GM12878 (cell line): ENCODE data around the gene UTS2R. TPM values are rescaled to one million over a fixed set of nuclear protein-coding genes. Genes with fewer than 3 reads are reported as not detected.

Experiments used
- ATAC-seq: fragments of 200-7000 bp; cut with Tn5 transposase; 3 replicates; pipeline ENCODE4 v1.9.1; 2020; ENCODE audit warnings: mild to moderate bottlenecking, moderate library complexity
- BruUV-seq: library from RNA; stranded (reverse); fragments of 400-500 nt; replicated peaks from 2 replicates; lab custom pipeline; 2021; lab: Mats Ljungman, UMichigan
- CTCF ChIA-PET: fragments of 300-600 bp; sonication (Branson Sonifier 250); formaldehyde crosslinking; extraction: SDS; loops from one replicate; lab custom pipeline; 2021; ENCODE audit warnings: inconsistent platforms; lab: Yijun Ruan, JAX
- POLR2A ChIA-PET: fragments of 350-600 bp; formaldehyde crosslinking; extraction: SDS; loops from one replicate; lab custom pipeline; 2021; ENCODE audit warnings: inconsistent platforms; lab: Charles Lee
- RAD21 ChIA-PET: fragments of 300-600 bp; sonication (Branson Sonifier 250); formaldehyde crosslinking; loops from one replicate; lab custom pipeline; 2023; ENCODE audit warnings: antibody characterized with exemption; ENCODE audit not compliant: unreplicated experiment; lab: Charles Lee
- SMC1A ChIA-PET: fragments of 300-600 bp; sonication (Branson Sonifier 250); formaldehyde crosslinking; loops from one replicate; lab custom pipeline; 2023; ENCODE audit not compliant: unreplicated experiment, uncharacterized antibody; lab: Charles Lee
- DNase-seq: peaks from one replicate; pipeline ENCODE4 v3.0.0-alpha.2; 2011; ENCODE audit warnings: low read depth, low spot score
- FAIRE-seq: peaks from 3 replicates; lab custom pipeline; 2011; peaks lifted over from hg19 to GRCh38; lab: Jason Lieb, UNC
- H2AFZ ChIP-seq: 2 replicates; pipeline ENCODE4 v1.6.0; 2011; ENCODE audit warnings: low read depth, low read length, control low read depth; ENCODE audit not compliant: control insufficient read depth
- H3K27ac ChIP-seq: 2 replicates; pipeline ENCODE4 v1.5.1; 2011; ENCODE audit warnings: control low read depth; ENCODE audit not compliant: control insufficient read depth, insufficient read depth
- H3K27me3 ChIP-seq, 2 experiments: replicated peaks in 1 of 2; 2 replicates each; pipeline versions ENCODE4 v1.6.0 to v1.6.1; 2011; ENCODE audit warnings: low read length in 1 of 2; ENCODE audit not compliant: control insufficient read depth in 2 of 2, insufficient read depth in 2 of 2
- H3K36me3 ChIP-seq, 2 experiments: 2 replicates each; pipeline ENCODE4 v1.5.1; 2011; ENCODE audit warnings: low read length in 1 of 2; ENCODE audit not compliant: control insufficient read depth in 2 of 2, insufficient read depth in 2 of 2
- H3K4me1 ChIP-seq: 2 replicates; pipeline ENCODE4 v1.6.1; 2011; ENCODE audit warnings: mild to moderate bottlenecking, low read length, moderate library complexity, mixed read lengths; ENCODE audit not compliant: control insufficient read depth, insufficient read depth
- H3K4me2 ChIP-seq: 2 replicates; pipeline ENCODE4 v1.6.0; 2011; ENCODE audit warnings: control low read depth; ENCODE audit not compliant: control insufficient read depth, insufficient read depth
- H3K4me3 ChIP-seq: fragments of 200-600 bp; sonication (generic); 2 replicates; pipeline ENCODE4 v1.5.1; 2016
- H3K79me2 ChIP-seq: 2 replicates; pipeline ENCODE4 v1.6.0; 2011; ENCODE audit warnings: low read length; ENCODE audit not compliant: control insufficient read depth, insufficient read depth
- H3K9ac ChIP-seq: 2 replicates; pipeline ENCODE4 v1.8.0; 2011; ENCODE audit warnings: low read length, control low read depth, mixed read lengths; ENCODE audit not compliant: control insufficient read depth, insufficient read depth
- H3K9me3 ChIP-seq: replicated peaks from 3 replicates; pipeline ENCODE4 v1.5.1; 2011; ENCODE audit warnings: mild to moderate bottlenecking, low read length; ENCODE audit not compliant: control insufficient read depth, insufficient read depth
- H4K20me1 ChIP-seq: 2 replicates; pipeline ENCODE4 v1.6.0; 2011; ENCODE audit not compliant: control insufficient read depth, insufficient read depth
- CBFB ChIP-seq: IDR thresholded peaks from 2 replicates; pipeline ENCODE4 v1.6.1; 2016; ENCODE audit warnings: antibody characterized with exemption, low read depth
- CHD4 ChIP-seq: fragments of 200-600 bp; sonication (generic); IDR thresholded peaks from 2 replicates; pipeline ENCODE4 v1.6.1; 2016; ENCODE audit warnings: mild to moderate bottlenecking
- EGR1 ChIP-seq, 2 experiments: IDR thresholded peaks; 1 replicate in 1 of 2; 2 replicates in 1 of 2; pipeline ENCODE4 v1.6.1; 2011 to 2012; ENCODE audit warnings: low read depth in 2 of 2, low read length in 2 of 2, borderline replicate concordance in 1 of 2, mild to moderate bottlenecking in 1 of 2, moderate library complexity in 1 of 2
- ETV6 ChIP-seq, 2 experiments: fragments of 450-650 bp in 1 of 2; IDR thresholded peaks in 1 of 2; conservative IDR thresholded peaks in 1 of 2; 2 replicates each; pipeline ENCODE4 v1.6.1; 2014; ENCODE audit warnings: antibody characterized with exemption in 1 of 2, borderline replicate concordance in 1 of 2, low read depth in 1 of 2, mild to moderate bottlenecking in 1 of 2, moderate library complexity in 1 of 2
- NFXL1 ChIP-seq: fragments of 450-650 bp; IDR thresholded peaks from 2 replicates; pipeline ENCODE4 v1.6.1; 2017; ENCODE audit warnings: antibody characterized with exemption, mild to moderate bottlenecking, borderline replicate concordance
- RAD21 ChIP-seq: IDR thresholded peaks from 2 replicates; pipeline ENCODE4 v1.6.1; 2011; ENCODE audit warnings: mild to moderate bottlenecking, low read depth, low read length, moderate library complexity; ENCODE audit not compliant: insufficient read depth
- SIN3A ChIP-seq: IDR thresholded peaks from 2 replicates; pipeline ENCODE4 v1.6.1; 2012; ENCODE audit warnings: low read depth, low read length, improper control_type of control experiment
- SMARCA5 ChIP-seq: fragments of 450-650 bp; IDR thresholded peaks from 2 replicates; pipeline ENCODE4 v1.6.1; 2017; ENCODE audit warnings: mild to moderate bottlenecking
- ZZZ3 ChIP-seq: IDR thresholded peaks from 2 replicates; pipeline ENCODE4 v1.6.1; 2011; ENCODE audit warnings: low read depth; ENCODE audit not compliant: control insufficient read depth, insufficient read length
- whole genome bisulfite sequencing: methylation state at CpG from one replicate; pipeline ENCODE4 v1.1.6; 2016; ENCODE audit warnings: low lambda C conversion rate; ENCODE audit not compliant: insufficient replicate concordance, insufficient coverage; ENCODE audit errors: missing lambda C conversion rate; 5-methylcytosine and 5-hydroxymethylcytosine counted together
- in situ Hi-C: fragments of 300-500 bp; cut with MboI; formaldehyde crosslinking; loops from 9 replicates; pipeline ENCODE4 v1.14.3; 2018; ENCODE audit warnings: mixed read lengths
- intact Hi-C: fragments of 100-400 bp; cut with micrococcal nuclease; formaldehyde crosslinking; loops from one replicate; pipeline ENCODE4 v1.14.2; 2022; ENCODE audit not compliant: unreplicated experiment
- polyA plus RNA-seq, 11 experiments: library from polyadenylated mRNA; depleted of rRNA in 4 of 11; unstranded in 6 of 11; stranded (reverse) in 5 of 11; fragments of >200 nt; fragmentation: Nextera tagmentation in 4 of 11; fragmentation: Illumina TruSeq in 1 of 11; extraction: Ambion mirVana in 4 of 11; extraction: Trizol in 1 of 11; gene quantifications; 1 replicate in 1 of 11; 2 replicates in 10 of 11; pipeline versions ENCODE4 v1.2.1 to v1.2.3, GENCODE V29; 2011 to 2016; ENCODE audit warnings: inconsistent platforms in 2 of 11, missing spikeins in 2 of 11, low read depth in 1 of 11
- total RNA-seq, 4 experiments: library from RNA; depleted of rRNA in 3 of 4; stranded (reverse); fragments of >200 nt in 3 of 4; fragmentation: Illumina TruSeq in 1 of 4; extraction: Trizol in 1 of 4; gene quantifications; 2 replicates each; pipeline versions ENCODE4 v1.2.1 to v1.2.3, GENCODE V29; 2013 to 2021
- TF ChIP-seq, protein P1 (sequence below), 3 experiments: IDR thresholded peaks in 2 of 3; conservative IDR thresholded peaks in 1 of 3; 2 replicates each; pipeline ENCODE4 v1.5.1; 2011; ENCODE audit warnings: low read depth in 3 of 3, low read length in 3 of 3, mild to moderate bottlenecking in 3 of 3, control low read depth in 2 of 3, moderate library complexity in 2 of 3, inconsistent platforms in 1 of 3, mixed read lengths in 1 of 3; ENCODE audit not compliant: control insufficient read depth in 2 of 3, insufficient read depth in 1 of 3; ENCODE audit errors: extremely low read depth in 1 of 3
- TF ChIP-seq, protein P2 (sequence below): IDR thresholded peaks from 2 replicates; pipeline ENCODE4 v1.6.1; 2012; ENCODE audit warnings: low read depth, low read length, improper control_type of control experiment
- TF ChIP-seq, protein P3 (sequence below): fragments of 150-350 bp; IDR thresholded peaks from 2 replicates; pipeline ENCODE4 v1.6.1; 2016; ENCODE audit warnings: low read depth, low read length

Gene UTS2R
- total and polyA plus RNA-seq, 10 of the 15 experiments (the other 5 are each of a cell fraction or from before 2014, with no cell fraction given) = 0.04 to 0.36 (median 0.11) TPM; not detected in 6

DNA sequence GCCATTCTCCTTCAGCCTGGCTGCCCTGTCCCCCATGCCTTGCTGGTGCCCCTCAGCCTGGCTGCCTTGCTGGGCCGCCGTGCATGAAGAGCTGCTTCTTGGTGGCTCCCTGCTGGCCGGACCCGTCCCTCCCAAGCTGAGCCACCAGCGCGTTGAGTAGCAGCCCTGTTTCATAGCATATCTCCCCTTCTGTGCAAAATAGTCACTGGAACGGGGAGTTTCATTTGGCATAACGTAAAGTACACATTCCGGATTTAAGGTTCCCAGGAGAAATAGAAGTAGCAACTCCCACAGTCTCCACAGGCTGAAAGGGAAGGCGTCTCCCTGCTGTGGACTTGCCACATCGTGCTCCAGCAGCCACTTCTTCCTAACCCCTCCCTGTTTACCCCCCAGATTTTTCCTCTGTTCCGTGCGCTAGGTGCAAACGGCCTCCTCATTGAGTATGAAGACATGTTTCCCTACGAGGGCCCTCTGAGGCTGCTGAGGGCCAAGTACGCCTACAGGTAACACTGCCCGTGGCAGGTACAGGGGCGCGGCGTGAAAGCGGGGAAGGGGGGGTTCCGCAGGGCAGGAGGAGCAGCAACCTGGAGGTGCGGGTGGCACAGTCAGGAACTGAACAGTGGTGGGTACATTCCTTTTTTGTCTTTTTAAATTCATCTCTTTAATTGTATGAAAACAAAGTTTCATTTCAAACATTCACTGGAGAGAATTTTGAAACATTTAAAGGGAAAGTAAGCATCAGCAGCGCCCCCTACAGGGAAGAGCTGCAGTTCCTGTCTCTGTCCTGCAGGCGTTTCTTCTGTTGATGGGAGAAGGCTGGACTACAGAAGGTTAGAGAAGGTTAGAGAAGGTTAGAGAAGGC, 52.7 kb downstream of the UTS2R start:
- no peaks in the 10 kb centered on the region; the same call in 1 of the 2 replicates for H3K79me2 ChIP-seq
- H3K9me3 ChIP-seq = no peaks in the 10 kb centered on the region; the same call in 2 of the 3 replicates
- BruUV-seq = no TSS peak
- in situ Hi-C loops (no loop called here), intact Hi-C loops (no loop called here)
- DNase-seq (no peak), FAIRE-seq (no peak), ATAC-seq (peak; percentile 74)
- H4K20me1 ChIP-seq = no peaks in the 10 kb centered on the region
- no peaks in the 10 kb centered on the region for H3K4me1 ChIP-seq
- ChIA-PET SMC1A (no interaction called here), POLR2A (no interaction called here), CTCF (interaction anchor here (0.6 to 2.8 kb wide), 14 partner anchors 10 to 122 kb away, joined by 3 to 16 read pairs (median 4); partner anchors contain the start of gene SECTM1), RAD21 (no interaction called here)
- 76% methylated on average over 25 of the region's 25 CpGs for WGBS
- no peak overlapping the region for H3K9ac ChIP-seq
- H2AFZ ChIP-seq = no peak overlapping the region
- no peak overlapping the region for H3K4me2 ChIP-seq
- no peaks in the 10 kb centered on the region for H3K36me3 ChIP-seq
- H3K27ac ChIP-seq = no peak overlapping the region
- no peak overlapping the region for H3K4me3 ChIP-seq
- H3K27me3 ChIP-seq = no peaks in the 10 kb centered on the region
- TF ChIP-seq, protein P1, sequence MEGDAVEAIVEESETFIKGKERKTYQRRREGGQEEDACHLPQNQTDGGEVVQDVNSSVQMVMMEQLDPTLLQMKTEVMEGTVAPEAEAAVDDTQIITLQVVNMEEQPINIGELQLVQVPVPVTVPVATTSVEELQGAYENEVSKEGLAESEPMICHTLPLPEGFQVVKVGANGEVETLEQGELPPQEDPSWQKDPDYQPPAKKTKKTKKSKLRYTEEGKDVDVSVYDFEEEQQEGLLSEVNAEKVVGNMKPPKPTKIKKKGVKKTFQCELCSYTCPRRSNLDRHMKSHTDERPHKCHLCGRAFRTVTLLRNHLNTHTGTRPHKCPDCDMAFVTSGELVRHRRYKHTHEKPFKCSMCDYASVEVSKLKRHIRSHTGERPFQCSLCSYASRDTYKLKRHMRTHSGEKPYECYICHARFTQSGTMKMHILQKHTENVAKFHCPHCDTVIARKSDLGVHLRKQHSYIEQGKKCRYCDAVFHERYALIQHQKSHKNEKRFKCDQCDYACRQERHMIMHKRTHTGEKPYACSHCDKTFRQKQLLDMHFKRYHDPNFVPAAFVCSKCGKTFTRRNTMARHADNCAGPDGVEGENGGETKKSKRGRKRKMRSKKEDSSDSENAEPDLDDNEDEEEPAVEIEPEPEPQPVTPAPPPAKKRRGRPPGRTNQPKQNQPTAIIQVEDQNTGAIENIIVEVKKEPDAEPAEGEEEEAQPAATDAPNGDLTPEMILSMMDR (IDR thresholded peaks at IDR 0.05 in 2 of 3, conservative IDR thresholded peaks at IDR 0.05 in 1 of 3; ENCODE audit: control insufficient read depth in 2 of 3, extremely low read depth in 1 of 3, insufficient read depth in 1 of 3, low read depth in 3 of 3, low read length in 3 of 3) = peak; percentile 40 to 82 (median 70)
- TF ChIP-seq, protein P2, sequence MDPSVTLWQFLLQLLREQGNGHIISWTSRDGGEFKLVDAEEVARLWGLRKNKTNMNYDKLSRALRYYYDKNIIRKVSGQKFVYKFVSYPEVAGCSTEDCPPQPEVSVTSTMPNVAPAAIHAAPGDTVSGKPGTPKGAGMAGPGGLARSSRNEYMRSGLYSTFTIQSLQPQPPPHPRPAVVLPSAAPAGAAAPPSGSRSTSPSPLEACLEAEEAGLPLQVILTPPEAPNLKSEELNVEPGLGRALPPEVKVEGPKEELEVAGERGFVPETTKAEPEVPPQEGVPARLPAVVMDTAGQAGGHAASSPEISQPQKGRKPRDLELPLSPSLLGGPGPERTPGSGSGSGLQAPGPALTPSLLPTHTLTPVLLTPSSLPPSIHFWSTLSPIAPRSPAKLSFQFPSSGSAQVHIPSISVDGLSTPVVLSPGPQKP = no peak
- TF ChIP-seq, protein P3, sequence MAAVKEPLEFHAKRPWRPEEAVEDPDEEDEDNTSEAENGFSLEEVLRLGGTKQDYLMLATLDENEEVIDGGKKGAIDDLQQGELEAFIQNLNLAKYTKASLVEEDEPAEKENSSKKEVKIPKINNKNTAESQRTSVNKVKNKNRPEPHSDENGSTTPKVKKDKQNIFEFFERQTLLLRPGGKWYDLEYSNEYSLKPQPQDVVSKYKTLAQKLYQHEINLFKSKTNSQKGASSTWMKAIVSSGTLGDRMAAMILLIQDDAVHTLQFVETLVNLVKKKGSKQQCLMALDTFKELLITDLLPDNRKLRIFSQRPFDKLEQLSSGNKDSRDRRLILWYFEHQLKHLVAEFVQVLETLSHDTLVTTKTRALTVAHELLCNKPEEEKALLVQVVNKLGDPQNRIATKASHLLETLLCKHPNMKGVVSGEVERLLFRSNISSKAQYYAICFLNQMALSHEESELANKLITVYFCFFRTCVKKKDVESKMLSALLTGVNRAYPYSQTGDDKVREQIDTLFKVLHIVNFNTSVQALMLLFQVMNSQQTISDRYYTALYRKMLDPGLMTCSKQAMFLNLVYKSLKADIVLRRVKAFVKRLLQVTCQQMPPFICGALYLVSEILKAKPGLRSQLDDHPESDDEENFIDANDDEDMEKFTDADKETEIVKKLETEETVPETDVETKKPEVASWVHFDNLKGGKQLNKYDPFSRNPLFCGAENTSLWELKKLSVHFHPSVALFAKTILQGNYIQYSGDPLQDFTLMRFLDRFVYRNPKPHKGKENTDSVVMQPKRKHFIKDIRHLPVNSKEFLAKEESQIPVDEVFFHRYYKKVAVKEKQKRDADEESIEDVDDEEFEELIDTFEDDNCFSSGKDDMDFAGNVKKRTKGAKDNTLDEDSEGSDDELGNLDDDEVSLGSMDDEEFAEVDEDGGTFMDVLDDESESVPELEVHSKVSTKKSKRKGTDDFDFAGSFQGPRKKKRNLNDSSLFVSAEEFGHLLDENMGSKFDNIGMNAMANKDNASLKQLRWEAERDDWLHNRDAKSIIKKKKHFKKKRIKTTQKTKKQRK = no peak
- TF ChIP-seq NFXL1 = no peak
- TF ChIP-seq ETV6 (conservative IDR thresholded peaks at IDR 0.05 in 1 of 2, IDR thresholded peaks at IDR 0.05 in 1 of 2; ENCODE audit: borderline replicate concordance in 1 of 2, low read depth in 1 of 2) = no peak
- no peak for TF ChIP-seq SIN3A
- TF ChIP-seq SMARCA5 = no peak
- TF ChIP-seq RAD21 = peak; percentile 49
- no peak for TF ChIP-seq CHD4
- no peak for TF ChIP-seq ZZZ3
- TF ChIP-seq EGR1 (IDR thresholded peaks at IDR 0.05; ENCODE audit: borderline replicate concordance in 1 of 2, low read depth in 2 of 2, low read length in 2 of 2) = no peak
- TF ChIP-seq CBFB = no peak
